Measurements from ENCODE around the gene IKBIP. TPM values are rescaled to one million over a fixed set of nuclear protein-coding genes. Genes with fewer than 3 reads are reported as not detected.

The IKBIP gene
- total RNA-seq, 1 experiment from 2014 or later, result 14.5 TPM

GRCh38 chr12:98638009-98638408 is 6.6 kb downstream of the IKBIP start:
- RAD21 ChIA-PET (ENCODE audit: low non-redundant PET in 1 of 2, low total read pairs in 2 of 2, uncharacterized antibody in 2 of 2, unreplicated experiment in 2 of 2), result no interaction called here
- intact Hi-C loops (cut with micrococcal nuclease), result no loop called here

More at GRCh38 chr12:98638009-98638408, 6.6 kb downstream of the IKBIP start:
- Histone ChIP-seq H3K27ac (ENCODE audit: low read depth, low read length) (no peak overlapping the region), H3K4me3 (replicated peaks in 1 of 2; ENCODE audit: low read depth in 1 of 2, low read length in 2 of 2) (no peak overlapping the region), H3K9me3 (ENCODE audit: control insufficient read depth in 1 of 2, insufficient read depth in 1 of 2, low read depth in 1 of 2, low read length in 2 of 2) (no peaks in the 10 kb centered on the region), H3K9ac (ENCODE audit: low read length) (no peak overlapping the region), H4K20me1 (ENCODE audit: insufficient read depth) (no peaks in the 10 kb centered on the region), H3K36me3 (ENCODE audit: control insufficient read depth in 1 of 2, insufficient read depth in 2 of 2, low read length in 2 of 2) (no peaks in the 10 kb centered on the region; a peak in 1 of 4 replicates), H3K4me2 (ENCODE audit: low read length) (no peak overlapping the region), H3K4me1 (ENCODE audit: control insufficient read depth in 1 of 2, insufficient read depth in 2 of 2, low read length in 2 of 2) (peaks cover 19 to 21% of the 10 kb centered on the region in 2 experiments), H3K27me3 (ENCODE audit: insufficient read depth, low read length) (no peaks in the 10 kb centered on the region), H2AFZ (ENCODE audit: low read depth, low read length, poor library complexity, severe bottlenecking) (no peak overlapping the region), H3K79me2 (ENCODE audit: insufficient read depth, low read length) (peaks cover 14% of the 10 kb centered on the region), H3K9me2 (ENCODE audit: insufficient read depth) (no peaks in the 10 kb centered on the region)
- TF ChIP-seq ZFX (IDR thresholded peaks at IDR 0.05) (no peak), SRF (IDR thresholded peaks at IDR 0.05; ENCODE audit: low read depth) (no peak), CTCF (IDR thresholded peaks at IDR 0.05 in 2 of 3, conservative IDR thresholded peaks at IDR 0.05 in 1 of 3; ENCODE audit: borderline replicate concordance in 1 of 3, insufficient read depth in 1 of 3, low read depth in 2 of 3, low read length in 2 of 3) (no peak), ATF3 (IDR thresholded peaks at IDR 0.05) (no peak), TCF7L2 (IDR thresholded peaks at IDR 0.05; ENCODE audit: borderline replicate concordance, extremely low read depth, insufficient read depth, insufficient read length) (no peak), CEBPB (IDR thresholded peaks at IDR 0.05; ENCODE audit: low read depth) (no peak), POLR2AphosphoS5 (IDR thresholded peaks at IDR 0.05; ENCODE audit: low read depth, low read length) (no peak)
- ChIA-PET CTCF (interaction anchor here (1.4 kb wide), 1 partner anchor 71 kb away, joined by 4 read pairs; no protein-coding TSS in a partner anchor), POLR2A (no interaction called here)
- no peak for ATAC-seq
- no peak for DNase-seq (ENCODE audit: low read depth, low spot score)
- no TSS peak for BruUV-seq (replicated peaks)

Measured in HCT116 (cell line).